Dedifferentiated amniotic fluid mesenchymal stem cell (primary cell): Measurements from ENCODE around the gene FSIP1.

Experiments used
- DNase-seq: peaks from one replicate; pipeline ENCODE4 v3.0.0-alpha.2; 2016; ENCODE audit errors: extremely low spot score

Gene FSIP1

DNA sequence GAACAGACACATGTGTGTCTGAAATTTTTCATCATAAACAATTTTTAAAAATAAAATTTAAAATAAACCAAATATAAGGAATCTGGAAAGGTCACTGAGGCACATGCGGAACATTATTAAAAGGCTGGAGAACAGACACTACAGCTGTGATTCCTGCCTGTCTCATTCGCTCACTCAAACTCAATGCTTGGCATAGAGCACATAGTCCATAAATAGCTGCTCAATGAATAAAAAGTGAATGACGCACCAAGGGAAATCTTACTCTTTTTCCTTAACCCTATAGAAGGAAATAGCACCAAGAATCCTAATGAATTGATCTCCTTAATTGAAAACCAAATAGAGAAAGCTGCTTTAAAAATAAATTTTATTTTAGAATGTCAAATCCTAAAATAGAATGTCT, 98.4 kb downstream of the FSIP1 start:
- no peak for DNase-seq

DNA sequence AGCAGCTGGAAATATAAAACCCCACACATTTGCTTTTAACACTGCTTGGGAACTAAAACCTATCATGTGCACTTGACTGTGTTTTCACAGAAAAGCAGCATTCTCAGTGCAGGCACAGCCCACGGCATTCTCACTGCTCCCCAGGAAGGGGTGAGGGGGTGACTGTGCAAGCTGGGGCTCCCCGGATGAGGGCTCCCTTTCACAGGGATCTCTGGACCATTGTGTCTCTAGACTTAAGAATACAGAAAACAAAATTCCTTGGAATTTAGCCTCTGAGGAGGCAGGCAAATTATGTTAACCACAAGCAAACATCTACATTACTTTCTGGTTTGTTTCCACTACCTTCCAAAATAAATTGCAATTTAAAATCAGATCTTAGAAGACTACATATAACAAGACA, 100.3 kb downstream of the FSIP1 start:
- DNase-seq, result peak; percentile 44

DNA sequence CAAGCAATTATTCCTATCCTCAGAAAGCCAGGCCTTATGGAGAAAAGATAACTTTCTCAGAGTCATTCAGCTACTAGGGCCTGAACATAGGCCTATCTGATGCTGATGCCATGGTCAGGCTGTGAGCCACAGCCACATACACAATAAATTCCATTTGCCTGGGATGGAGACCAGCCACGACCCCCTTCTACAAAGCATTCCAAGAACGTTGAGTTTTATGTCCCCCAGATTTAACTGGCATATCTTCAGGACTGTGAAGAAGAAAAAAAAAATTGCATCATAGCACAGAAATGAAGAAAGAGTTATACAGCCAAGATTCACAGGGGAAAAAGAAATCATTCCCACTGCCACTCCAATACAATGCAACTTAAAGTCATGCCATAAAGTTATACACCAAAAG, 101.8 kb downstream of the FSIP1 start:
- peak; percentile 67 for DNase-seq

DNA sequence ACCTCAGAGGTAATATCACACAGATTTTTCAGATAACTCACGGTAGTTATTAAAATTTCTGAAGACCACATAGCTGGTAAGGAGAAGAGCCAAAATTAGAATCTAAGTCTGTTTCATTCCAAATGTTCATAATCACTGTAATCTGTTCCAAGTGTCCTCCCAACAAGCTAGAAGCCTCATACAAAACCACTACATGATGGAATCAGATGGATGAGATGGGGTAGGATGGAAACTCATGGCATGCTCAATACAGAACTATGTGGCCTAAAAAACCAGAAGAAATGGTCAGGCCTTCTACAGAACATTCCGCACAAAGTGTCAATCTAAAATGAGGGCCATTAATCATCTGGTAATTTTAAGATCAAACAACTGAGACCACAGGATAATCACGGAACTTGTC, 110.0 kb downstream of the FSIP1 start:
- no peak for DNase-seq

DNA sequence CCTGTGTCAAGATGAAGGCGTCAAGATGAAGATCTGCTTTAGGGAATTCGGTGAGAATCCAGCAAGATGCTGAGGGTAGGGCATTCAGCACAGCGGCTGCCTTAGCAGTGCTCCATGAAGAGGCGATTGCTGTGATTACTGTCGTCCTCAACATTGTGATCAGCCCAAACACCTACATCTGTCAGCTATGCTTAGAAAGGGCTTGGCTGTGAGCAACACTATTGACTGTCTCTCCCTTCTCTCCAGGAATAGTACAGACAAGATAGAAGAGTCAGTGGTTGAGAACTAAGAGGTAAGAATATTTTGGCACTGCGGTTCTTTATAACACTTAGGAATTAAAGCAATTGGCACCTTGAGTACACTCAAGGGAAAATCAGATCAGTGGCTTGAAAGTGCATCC, 110.5 kb downstream of the FSIP1 start:
- DNase-seq, result no peak

DNA sequence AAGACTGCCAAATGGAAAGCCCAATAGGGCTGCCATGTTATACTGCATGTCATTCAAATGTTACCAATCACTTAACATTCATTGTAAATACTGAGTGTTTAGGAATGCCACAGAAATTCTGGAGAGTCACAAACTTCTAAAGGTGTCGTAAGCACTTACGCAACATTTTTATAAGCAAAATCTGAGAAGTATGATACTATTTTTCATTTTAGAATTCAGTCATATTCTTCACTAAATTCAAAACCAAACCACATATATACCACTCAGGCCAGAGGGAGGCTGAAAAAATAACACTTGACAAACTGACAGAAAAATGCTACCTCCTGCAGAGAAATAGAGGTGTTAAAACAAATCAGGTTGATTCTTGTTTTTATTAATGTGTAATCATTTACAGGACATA, 112.0 kb downstream of the FSIP1 start:
- DNase-seq, result no peak

DNA sequence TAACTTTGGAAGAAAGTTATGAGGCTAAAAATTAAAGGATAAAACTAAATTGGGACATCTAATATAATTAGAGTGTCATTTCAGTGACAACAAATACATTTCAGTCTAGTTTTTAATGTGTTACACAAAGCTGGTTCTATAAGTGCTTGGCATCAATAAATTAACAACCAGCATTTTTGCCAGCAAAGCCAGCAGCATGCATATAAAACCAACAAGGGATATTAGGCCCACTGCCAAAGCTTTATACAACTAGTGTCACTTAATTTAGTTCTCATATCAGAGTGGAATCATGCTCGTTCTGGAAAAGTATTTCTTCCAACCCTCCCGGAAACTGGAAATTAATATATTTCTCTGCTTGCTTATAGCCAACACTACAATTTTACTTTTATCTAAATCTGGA, 113.0 kb downstream of the FSIP1 start:
- DNase-seq, result no peak

DNA sequence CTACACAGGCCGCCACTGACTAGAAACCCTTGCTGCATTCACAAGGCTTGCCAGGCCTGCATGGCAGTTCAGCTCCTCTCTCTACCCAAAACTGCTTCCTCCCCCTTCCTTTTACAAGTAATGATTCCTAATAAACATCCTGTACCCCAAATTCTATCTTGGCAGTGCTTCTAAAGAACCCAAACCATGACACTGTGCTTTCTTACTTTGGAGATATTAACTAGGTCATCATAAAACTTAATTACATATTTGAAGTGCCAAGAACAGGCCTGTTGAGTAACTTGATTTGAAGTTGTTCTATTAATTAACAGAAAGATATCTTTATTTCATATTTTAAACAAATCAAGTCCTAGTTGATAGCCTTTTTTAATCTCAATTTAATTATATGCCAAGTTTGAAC, 113.4 kb downstream of the FSIP1 start:
- no peak for DNase-seq

DNA sequence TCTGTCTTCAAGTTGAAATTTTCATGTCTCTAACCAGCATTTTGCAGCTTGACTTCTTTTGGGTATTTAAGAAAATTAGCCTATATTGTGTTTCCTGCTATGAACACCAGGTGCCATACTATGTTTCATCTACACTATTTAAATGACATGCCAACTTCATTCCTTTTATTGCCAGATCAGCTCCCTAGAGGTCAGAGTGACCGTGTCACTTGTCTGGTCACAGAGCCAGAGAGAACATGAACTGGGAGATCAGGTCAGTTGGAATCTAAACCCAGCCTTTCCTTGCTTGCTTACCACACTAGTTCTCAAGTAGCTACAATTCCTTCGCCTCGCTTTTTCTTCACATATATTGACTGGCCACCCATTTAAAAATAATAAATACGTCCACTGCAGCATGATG, 114.2 kb downstream of the FSIP1 start:
- DNase-seq, result no peak

DNA sequence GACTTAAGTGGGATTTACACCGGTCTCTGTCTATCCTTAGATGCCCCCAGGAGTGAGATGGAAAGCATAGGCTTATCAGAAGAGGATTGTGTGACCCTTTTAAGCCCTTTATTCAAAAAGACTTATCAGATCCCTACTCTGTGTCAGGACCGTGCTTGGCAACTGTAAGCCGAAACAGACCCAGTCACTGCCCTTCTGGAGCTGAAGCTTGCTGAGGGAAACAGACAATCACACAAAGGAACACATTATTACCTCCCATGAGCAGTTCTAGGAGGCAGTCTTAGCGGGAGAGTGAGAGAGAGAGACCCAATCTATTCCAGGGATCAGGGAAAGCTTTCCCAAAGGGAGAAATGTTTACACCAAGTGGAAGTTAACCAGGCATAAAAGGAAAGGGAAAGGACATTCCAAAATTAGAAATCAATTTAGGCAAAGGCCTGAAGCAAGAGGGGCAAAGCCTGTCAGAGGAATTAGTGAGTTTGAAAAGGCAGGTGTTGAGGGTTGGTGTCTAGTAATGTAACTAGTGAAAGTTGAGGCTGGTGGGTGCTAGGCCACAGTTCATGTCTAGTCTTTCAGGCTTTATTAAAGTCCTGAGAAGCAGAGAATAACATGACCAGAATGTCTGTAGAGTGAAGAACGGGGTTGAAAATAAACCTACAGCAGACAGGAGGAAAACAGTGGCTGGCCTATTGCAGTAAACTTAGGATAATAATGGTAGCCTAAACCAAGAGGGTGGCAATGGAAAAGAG, 115.1 kb downstream of the FSIP1 start:
- DNase-seq, result no peak

DNA sequence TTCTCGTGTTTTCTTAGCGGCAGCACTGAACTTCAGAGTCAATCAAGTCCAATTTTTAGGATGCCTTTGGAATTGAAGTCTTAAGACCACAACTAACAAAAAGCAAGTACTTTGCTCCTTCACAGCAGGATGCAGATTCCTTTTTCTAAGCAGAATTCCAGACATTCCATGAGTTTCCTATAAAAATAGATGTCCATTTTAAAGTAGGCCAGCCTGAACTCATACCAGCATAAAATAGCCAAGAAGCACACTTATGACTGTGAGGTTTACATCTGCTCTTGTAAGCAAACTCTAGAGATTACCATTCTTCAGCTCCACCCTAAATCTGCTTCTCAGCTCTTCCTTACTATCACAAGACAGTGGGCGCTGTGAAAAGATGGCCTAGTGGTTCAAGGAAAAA, 116.0 kb downstream of the FSIP1 start:
- peak; percentile 42 for DNase-seq

DNA sequence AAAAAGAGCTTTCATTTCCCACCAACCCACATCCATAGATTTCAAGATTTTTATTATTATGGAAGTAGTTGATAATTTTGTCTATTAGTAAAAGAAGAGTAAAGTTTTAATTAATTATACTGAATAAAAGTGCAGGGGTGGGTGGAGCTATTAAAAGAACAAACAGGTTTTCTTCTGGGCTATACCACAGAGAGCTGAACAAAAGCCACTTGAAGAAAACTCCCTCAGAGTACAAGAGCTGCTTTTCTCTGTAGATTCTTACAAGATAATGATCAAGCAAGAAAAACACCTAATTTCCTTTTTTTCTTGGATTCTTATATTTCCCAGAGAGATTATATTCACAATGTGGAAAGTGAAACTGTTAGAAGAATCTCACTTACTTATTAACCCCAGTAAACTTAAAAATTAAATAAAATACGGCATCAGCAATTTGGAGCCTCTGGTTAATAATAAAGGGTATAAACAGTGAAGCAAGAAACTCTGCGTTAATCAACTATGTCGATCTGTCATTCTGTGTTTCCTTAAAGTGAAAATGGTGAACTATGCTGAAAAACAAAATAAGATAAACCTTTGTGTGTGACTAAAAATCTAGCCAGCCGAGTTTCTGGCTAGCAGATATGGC, 116.9 kb downstream of the FSIP1 start:
- no peak for DNase-seq

DNA sequence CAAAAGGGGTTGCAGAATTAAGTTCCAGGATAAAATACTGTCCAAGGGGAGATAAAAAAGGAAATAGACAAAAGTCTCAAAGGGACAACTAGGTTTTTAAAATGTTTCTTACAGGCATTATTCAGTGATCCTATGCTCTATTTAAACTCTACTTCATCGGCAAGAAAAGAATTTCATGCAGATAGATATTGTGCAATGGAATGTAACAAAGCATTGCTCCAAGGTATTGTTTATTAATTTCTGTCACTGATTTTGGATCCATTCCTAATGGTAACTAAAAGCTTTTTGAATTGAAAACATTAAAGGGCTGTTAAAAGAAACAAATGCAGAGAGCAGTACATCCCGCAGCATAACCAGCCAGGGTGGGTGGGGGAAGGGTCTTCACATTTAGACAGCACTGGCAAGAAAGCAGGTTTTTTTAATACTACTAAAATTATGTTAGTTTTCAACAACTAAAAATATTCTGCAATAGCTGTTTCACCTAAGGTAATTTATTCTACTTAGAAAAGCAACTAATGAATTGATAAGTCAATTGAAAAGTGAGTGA, 118.9 kb downstream of the FSIP1 start:
- DNase-seq, result no peak

DNA sequence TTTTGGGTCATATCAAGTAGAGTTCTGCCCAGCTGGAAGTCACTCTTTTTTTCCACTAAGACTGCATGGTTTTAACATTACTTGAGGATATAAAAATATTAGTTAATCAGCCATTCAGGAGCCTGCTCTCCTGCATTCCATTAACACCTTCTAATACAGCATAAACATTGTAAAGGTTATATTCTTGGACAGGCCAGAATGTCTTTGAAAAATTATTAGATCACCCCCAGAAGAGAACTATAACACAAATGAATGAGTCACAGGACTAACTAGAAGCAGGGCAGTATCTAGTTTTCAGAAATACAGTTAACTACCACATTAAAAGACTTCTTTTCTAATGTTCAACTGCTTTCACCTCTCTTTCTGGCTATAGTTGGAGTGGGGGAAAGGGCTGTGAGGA, 120.9 kb downstream of the FSIP1 start:
- DNase-seq, result no peak

DNA sequence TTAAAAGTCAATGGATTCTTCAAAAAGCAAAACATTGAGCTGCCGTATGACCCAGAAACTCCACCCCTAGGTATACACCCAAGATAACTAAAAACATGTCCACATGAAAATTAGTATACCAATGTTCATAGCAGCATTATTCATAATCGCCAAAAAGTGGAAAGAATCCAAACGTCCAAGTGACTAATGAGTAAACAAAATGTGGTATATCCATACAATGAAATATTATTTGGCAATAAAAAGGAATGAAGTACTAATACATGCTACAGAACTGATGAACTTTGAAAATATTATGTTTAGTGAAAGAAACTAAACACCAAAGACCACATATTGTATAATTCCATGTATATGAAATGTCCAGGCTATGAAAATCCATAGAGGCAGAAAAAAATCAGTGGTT, 123.9 kb downstream of the FSIP1 start:
- no peak for DNase-seq

DNA sequence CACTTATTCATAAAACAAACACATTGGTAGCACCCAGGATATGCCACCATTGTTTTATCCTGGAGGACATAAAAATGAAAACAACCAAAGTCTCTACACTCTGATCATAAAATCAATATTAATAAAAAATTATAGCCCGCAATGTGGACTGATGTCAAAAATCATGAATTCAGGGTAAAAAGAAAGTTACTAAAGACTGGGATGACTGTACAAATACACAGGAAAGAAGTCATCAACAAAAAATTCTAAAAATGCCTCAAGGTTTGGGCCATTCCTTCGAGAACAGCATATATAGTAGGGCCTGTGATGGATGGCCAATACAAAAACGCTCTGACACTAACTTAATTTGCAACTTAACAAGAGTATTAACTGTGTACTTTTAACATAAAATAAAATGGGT, 125.0 kb downstream of the FSIP1 start:
- DNase-seq, result peak; percentile 23

DNA sequence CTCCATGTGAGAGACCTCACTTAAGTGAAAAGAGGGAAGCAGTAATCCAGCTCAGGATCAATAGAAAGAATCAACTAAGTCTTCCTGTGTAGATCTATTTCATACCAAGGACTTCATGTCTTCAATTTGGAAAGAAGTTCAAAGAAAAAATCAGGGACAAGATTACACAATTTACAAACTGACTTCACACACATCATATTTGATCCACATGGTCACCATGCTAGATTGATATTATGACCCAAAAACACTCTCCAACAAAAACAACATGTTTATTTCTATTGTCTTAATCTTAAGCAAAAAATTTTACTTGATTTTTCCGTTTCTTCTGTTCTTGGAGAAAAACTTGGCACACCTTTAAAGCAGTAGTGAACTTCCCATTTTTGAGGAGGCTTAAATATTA, 125.5 kb downstream of the FSIP1 start:
- DNase-seq, result no peak

DNA sequence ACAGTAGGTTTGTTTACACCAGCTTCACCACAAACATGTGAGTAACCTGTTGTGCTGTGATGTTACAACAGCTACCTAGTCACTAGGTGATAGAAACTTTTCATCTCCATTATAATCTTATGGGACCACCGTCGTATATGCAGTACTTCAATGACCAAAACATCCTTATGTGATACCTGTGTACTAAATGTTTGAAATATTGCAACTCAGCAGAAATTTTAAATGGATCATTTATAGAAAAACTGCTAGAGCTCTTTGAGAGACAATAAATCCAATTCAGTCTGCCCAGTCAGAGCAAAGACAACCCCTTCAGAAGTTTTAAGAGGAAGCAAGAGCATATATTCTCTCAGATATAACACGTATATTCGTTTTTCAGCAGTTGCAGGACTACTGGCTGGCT, 128.3 kb downstream of the FSIP1 start:
- no peak for DNase-seq

DNA sequence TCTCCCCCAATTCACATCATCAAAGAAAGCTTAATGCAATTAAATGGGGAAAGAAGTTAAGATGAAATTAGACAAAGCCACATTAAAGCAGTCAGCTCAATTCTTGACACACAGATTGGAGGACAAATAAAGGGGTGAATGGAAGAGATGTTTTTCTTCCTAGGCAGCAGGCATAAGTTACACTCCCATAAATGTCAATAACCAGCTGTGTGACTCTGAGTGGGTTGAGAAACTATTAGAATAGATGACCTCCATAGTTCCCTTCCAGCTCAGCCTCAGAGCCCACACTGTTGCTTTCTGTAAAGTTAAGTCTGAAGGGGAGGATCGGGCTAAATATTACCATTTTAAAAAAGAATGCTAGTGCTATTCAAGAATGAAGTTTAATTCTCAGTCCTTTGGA, 130.8 kb downstream of the FSIP1 start:
- no peak for DNase-seq

DNA sequence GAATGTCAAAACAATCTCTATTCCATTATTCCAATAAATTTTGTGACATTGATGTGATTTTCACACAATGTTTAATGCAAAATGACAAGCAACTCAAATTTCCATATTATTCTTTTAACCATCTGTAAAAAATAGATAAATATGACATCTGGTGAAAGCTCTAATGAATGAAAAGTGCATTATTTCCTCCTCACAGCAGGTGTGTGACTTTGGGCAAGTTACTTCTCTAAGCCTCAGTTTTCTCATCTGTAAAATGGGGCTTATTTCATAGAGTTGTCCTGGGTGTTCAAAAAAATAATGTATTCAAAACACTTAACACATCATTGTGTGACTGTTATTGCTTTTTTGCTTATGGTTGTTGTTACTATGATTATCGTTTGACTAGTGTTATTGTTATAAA, 131.3 kb downstream of the FSIP1 start:
- no peak for DNase-seq

DNA sequence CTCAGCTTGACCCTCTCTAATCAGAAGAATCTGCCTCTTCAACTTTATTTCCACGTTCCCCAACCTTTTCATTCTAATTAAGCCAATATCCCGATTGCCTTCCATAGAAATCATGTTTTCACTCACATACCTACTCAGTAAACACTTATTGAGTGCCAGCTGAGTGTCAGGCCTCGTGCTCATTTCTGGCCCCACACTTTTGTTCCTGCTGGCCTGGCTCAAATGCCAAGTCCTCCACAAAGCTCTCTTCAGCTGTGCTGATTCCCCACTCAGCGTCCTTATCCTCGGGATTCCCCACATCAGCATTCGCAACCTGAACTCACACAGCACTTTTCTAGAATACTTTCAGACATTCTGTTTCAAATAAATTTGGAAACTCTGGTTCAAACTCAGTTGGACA, 132.9 kb downstream of the FSIP1 start:
- no peak for DNase-seq

DNA sequence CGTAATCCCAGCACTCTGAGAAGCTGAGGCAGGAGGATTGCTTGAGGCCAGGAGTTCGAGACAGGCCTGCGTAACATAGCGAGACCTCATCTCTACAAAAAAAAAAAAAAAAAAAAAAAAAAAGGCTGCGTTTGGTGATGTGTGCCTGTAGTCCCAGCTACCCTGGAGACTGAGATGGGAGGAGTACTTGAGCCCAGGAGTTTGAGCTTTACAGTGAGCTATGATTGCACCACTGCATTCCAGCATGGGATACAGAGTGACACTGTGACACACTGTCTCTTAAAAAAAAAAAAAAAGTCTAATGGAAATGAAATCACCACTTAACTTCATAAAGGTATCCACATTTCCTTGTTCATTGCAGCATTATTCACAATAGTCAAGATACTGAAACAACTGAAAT, 136.2 kb downstream of the FSIP1 start:
- DNase-seq, result no peak

DNA sequence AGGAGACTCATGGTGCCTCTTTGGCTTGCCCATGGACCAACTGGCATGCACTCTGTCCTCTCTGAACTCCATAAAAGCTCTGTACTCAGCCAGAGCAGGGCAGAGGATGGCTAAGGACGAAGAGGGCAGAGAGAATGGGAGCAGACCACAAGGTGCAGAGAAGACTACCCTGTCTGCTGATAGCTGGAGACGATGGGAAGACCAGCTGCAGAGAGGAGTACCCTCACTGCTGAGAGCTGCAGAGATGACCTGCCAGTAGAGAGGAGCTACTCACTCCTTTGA, 136.7 kb downstream of the FSIP1 start:
- no peak for DNase-seq
